HepG2 (cell line): ENCODE results near the gene TMEM256.

Experiments
- ARID2 ChIP-seq: sonication (generic); formaldehyde crosslinking; IDR thresholded peaks from 2 replicates; pipeline ENCODE4 v1.8.1; 2022; ENCODE audit warnings: mild to moderate bottlenecking, missing genetic modification reagents, borderline replicate concordance
- ASH2L ChIP-seq: fragments of 300-600, 200-600 bp; sonication (generic); IDR thresholded peaks from 2 replicates; pipeline ENCODE4 v1.7.0; 2017; ENCODE audit warnings: low read depth, mild to moderate bottlenecking, moderate library complexity, mixed read lengths, low read length; ENCODE audit not compliant: insufficient read length
- CBX5 ChIP-seq: sonication (generic); formaldehyde crosslinking; IDR thresholded peaks from 2 replicates; pipeline ENCODE4 v1.4.0; 2020; ENCODE audit warnings: missing genetic modification reagents, borderline replicate concordance
- EHMT2 ChIP-seq: fragments of 200-600 bp; sonication (generic); IDR thresholded peaks from 2 replicates; pipeline ENCODE4 v1.7.0; 2017; ENCODE audit warnings: antibody characterized with exemption, low read depth, low read length, borderline replicate concordance
- GABPB1 ChIP-seq: IDR thresholded peaks from 2 replicates; pipeline ENCODE4 v1.6.1; 2016; ENCODE audit warnings: mild to moderate bottlenecking, missing genetic modification reagents, moderate library complexity, missing compliant biosample characterization
- HMGXB4 ChIP-seq, 2 experiments: sonication (generic) in 1 of 2; formaldehyde crosslinking in 1 of 2; IDR thresholded peaks; 2 replicates each; pipeline versions ENCODE4 v1.4.0 to v1.6.1; 2018 to 2020; ENCODE audit warnings: missing genetic modification reagents in 2 of 2, borderline replicate concordance in 1 of 2, low read depth in 1 of 2, mild to moderate bottlenecking in 1 of 2, missing biosample characterization in 1 of 2
- POLR2A ChIP-seq, 2 experiments: IDR thresholded peaks; 2 replicates each; pipeline ENCODE4 v1.6.1; 2011; ENCODE audit warnings: low read depth in 2 of 2, low read length in 2 of 2, mild to moderate bottlenecking in 1 of 2, moderate library complexity in 1 of 2; ENCODE audit not compliant: insufficient read depth in 1 of 2
- PREB ChIP-seq: sonication (generic); formaldehyde crosslinking; IDR thresholded peaks from 2 replicates; pipeline ENCODE4 v1.4.0; 2020; ENCODE audit warnings: missing genetic modification reagents
- SRF ChIP-seq: IDR thresholded peaks from 2 replicates; pipeline ENCODE4 v1.6.1; 2011; ENCODE audit warnings: mild to moderate bottlenecking, low read depth, low read length, moderate library complexity
- ZNF121 ChIP-seq: sonication (generic); formaldehyde crosslinking; IDR thresholded peaks from 2 replicates; pipeline ENCODE4 v1.5.0; 2020; ENCODE audit warnings: mild to moderate bottlenecking, missing genetic modification reagents
- ZNF296 ChIP-seq: sonication (generic); formaldehyde crosslinking; conservative IDR thresholded peaks from 2 replicates; pipeline ENCODE4 v1.5.0; 2020; ENCODE audit warnings: mild to moderate bottlenecking, missing genetic modification reagents
- ZNF616 ChIP-seq: sonication (generic); formaldehyde crosslinking; IDR thresholded peaks from 2 replicates; pipeline ENCODE4 v1.5.0; 2020; ENCODE audit warnings: low read depth, mild to moderate bottlenecking, missing genetic modification reagents
- ZNF891 ChIP-seq: sonication (generic); formaldehyde crosslinking; IDR thresholded peaks from 2 replicates; pipeline ENCODE4 v1.5.0; 2020; ENCODE audit warnings: mild to moderate bottlenecking, missing genetic modification reagents

- TF ChIP-seq ASH2L (no peak), ARID2 (no peak), POLR2A (IDR thresholded peaks at IDR 0.05; ENCODE audit: insufficient read depth in 1 of 2, low read depth in 2 of 2, low read length in 2 of 2) (no peak), CBX5 (CRISPR knock-in tag) (no peak), ZNF121 (CRISPR knock-in tag) (no peak), GABPB1 (CRISPR knock-in tag) (no peak), ZNF616 (CRISPR knock-in tag) (no peak), HMGXB4 (CRISPR knock-in tag; IDR thresholded peaks at IDR 0.05; ENCODE audit: borderline replicate concordance in 1 of 2, low read depth in 1 of 2) (no peak), PREB (no peak), SRF (no peak), ZNF891 (CRISPR knock-in tag) (no peak), ZNF296 (no peak), EHMT2 (no peak)
Observed at GRCh38 chr17:7407485-7408251, 3.8 kb upstream of the TMEM256 start, which contains the start of gene NLGN2.
